Neural progenitor cell (in vitro differentiated cells): ENCODE data around the gene NDUFB7.

Source experiments
- CTCF ChIP-seq: fragments of 200-600 bp; sonication (generic); IDR thresholded peaks from 2 replicates; pipeline ENCODE4 v1.5.1; 2017; ENCODE audit warnings: antibody characterized with exemption, mild to moderate bottlenecking
- EZH2 ChIP-seq: fragments of 200-600 bp; sonication (generic); IDR thresholded peaks from 2 replicates; pipeline ENCODE4 v1.6.1; 2017; ENCODE audit warnings: antibody characterized with exemption, mild to moderate bottlenecking, moderate library complexity
- EZH2phosphoT487 ChIP-seq: fragments of 200-600 bp; sonication (generic); IDR thresholded peaks from 2 replicates; pipeline ENCODE4 v1.6.1; 2017; ENCODE audit warnings: antibody characterized with exemption

- TF ChIP-seq CTCF (peak; percentile 83), EZH2 (no peak), EZH2phosphoT487 (no peak)
Observed at GRCh38 chr19:14571695-14572490, at the start of gene NDUFB7.
